Activated CD4-positive, alpha-beta memory T cell treated with anti-CD3 and anti-CD28 coated beads for 36 hours (primary cell): ENCODE measurements around the gene SLC16A5. TPM values are rescaled to one million over a fixed set of nuclear protein-coding genes. Genes with fewer than 3 reads are reported as not detected.
"Not testable (repeated sequence)": the region's sequence is repeated elsewhere in the genome, so short reads cannot be mapped to it uniquely, and the experiment has no call there.

Experiments
- CTCF ChIA-PET: fragments of 350-600 bp; sonication (Branson Sonifier 250); formaldehyde crosslinking; loops from one replicate; lab custom pipeline; 2021; ENCODE audit warnings: antibody characterized with exemption, inconsistent platforms; lab: Charles Lee
- POLR2A ChIA-PET: fragments of 350-600 bp; sonication (Branson Sonifier 250); formaldehyde crosslinking; loops from one replicate; lab custom pipeline; 2021; ENCODE audit warnings: antibody characterized with exemption; lab: Charles Lee
- DNase-seq: peaks from one replicate; pipeline ENCODE4 v3.0.0-alpha.2; 2020
- H3K27ac Mint-ChIP-seq: one replicate; pipeline ENCODE4 v1.8.0; 2021; ENCODE audit warnings: mixed read lengths
- H3K27me3 Mint-ChIP-seq: one replicate; pipeline ENCODE4 v1.8.0; 2021; ENCODE audit warnings: mixed read lengths
- H3K36me3 Mint-ChIP-seq: one replicate; pipeline ENCODE4 v1.8.0; 2021; ENCODE audit warnings: mixed read lengths
- H3K4me1 Mint-ChIP-seq: one replicate; pipeline ENCODE4 v1.8.0; 2021; ENCODE audit warnings: low read depth, mixed read lengths
- H3K4me3 Mint-ChIP-seq: one replicate; pipeline ENCODE4 v1.8.0; 2021; ENCODE audit warnings: mild to moderate bottlenecking, mixed read lengths
- H3K9me3 Mint-ChIP-seq: one replicate; pipeline ENCODE4 v1.8.0; 2021; ENCODE audit warnings: mixed read lengths
- intact Hi-C: fragments of 100-400 bp; cut with micrococcal nuclease; formaldehyde crosslinking; loops from one replicate; pipeline ENCODE4 v1.15.1; 2023
- total RNA-seq, 2 experiments: library from RNA; stranded (reverse); gene quantifications; one replicate each; pipeline ENCODE4 v1.2.3, GENCODE V29; 2021

Gene SLC16A5
- total RNA-seq, 2 experiments from 2014 or later = 6.7 to 7.7 TPM

DNA sequence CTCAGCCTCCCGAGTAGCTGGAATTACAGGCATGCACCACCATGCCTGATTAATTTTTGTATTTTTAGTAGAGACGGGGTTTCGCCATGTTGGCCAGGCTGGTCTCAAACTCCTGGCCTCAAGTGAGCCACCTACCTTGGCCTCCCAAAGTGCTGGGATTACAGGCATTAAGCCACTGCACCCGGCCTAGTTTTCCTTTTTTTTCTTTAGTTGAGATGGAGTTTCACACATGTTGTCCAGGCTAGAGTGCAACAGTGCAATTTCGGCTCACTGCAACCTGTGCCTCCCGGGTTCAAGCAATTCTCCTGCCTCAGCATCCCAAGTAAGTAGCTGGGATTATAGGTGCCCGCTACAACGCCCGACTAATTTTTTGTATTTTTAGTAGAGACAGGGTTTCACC lies 50.0 kb downstream of the SLC16A5 start:
- H3K4me3 Mint-ChIP-seq, DNase-seq, H3K27ac Mint-ChIP-seq, intact Hi-C loops, H3K4me1 Mint-ChIP-seq, H3K9me3 Mint-ChIP-seq, H3K27me3 Mint-ChIP-seq: not testable (repeated sequence)
- H3K36me3 Mint-ChIP-seq = peaks cover 21% of the 10 kb centered on the region
- POLR2A ChIA-PET = interaction anchor here (0.6 kb wide), 1 partner anchor 10 kb away, joined by 3 read pairs; no protein-coding TSS in a partner anchor
- CTCF ChIA-PET = interaction anchor here (1.2 kb wide), 1 partner anchor 25 kb away, joined by 3 read pairs; no protein-coding TSS in a partner anchor

DNA sequence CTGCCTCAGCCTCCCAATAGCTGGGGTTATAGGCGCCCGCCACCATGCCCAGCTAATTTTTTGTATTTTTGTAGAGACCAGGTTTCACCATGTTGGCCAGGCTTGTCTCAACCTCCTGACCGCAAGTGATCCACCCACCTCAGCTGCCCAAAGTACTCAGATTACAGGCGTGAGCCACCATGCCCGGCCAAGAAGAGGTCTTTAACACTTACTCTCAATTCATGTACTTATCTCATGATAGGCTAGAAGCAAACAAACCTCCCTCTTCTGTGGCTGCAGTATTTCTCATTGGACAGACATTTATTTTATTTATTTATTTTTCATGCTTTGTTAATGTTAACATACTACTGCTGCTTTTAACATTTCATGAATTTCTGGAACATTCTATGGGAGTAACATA lies 50.8 kb downstream of the SLC16A5 start:
- Mint-ChIP-seq H3K36me3 (peaks cover 24% of the 10 kb centered on the region), H3K4me1 (peaks cover 6% of the 10 kb centered on the region), H3K4me3 (no peak overlapping the region), H3K27me3 (no peaks in the 10 kb centered on the region), H3K27ac (no peak overlapping the region), H3K9me3 (no peaks in the 10 kb centered on the region)
- CTCF ChIA-PET = interaction anchor here (0.8 kb wide), 1 partner anchor 78 kb away, joined by 3 read pairs; no protein-coding TSS in a partner anchor
- POLR2A ChIA-PET = no interaction called here
- intact Hi-C loops = no loop called here
- DNase-seq = no peak

DNA sequence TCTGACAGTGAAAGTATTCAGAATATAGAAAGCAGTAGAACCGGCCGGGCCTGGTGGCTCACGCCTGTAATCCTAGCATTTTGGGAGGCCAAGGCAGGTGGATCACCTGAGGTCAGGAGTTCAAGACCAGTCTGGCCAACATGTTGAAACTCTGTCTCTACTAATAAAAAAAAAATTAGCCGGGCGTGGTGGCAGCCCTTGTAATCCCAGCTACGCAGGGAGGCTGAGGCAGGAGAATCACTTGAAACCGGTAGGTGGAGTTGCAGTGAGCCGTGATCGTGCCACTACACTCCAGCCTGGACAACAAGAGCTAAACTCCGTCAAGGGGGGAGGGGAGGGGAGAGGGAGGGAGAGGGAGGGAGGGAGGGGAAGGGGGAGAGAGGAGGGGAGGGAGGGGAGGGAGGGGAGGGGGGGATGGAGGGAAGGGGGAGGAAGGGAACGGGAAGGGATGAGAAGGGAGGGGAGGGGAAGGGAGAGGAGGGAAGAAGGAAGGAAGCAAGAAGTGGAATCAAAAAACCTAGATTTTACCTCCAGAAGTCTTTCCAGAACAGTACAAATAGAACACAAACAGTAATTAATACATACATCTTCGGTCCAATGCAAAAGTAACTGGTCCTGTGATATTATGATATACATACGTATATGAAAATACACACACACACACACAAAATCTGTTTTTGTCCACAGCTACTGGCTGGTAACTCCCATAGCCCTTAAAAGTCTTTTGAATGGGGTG lies 54.6 kb downstream of the SLC16A5 start:
- no peaks in the 10 kb centered on the region for H3K9me3 Mint-ChIP-seq
- intact Hi-C loops = no loop called here
- peaks cover 38% of the 10 kb centered on the region for H3K36me3 Mint-ChIP-seq
- no peaks in the 10 kb centered on the region for H3K27me3 Mint-ChIP-seq
- ChIA-PET POLR2A (interaction anchor here (0.5 to 1.7 kb wide), 3 partner anchors 11 to 137 kb away, joined by 3 to 4 read pairs (median 3); partner anchors contain the start of gene NT5C), CTCF (interaction anchor here (0.7 to 0.8 kb wide), 3 partner anchors 12 to 96 kb away, joined by 3 to 5 read pairs (median 4); no protein-coding TSS in a partner anchor)
- peaks cover 3% of the 10 kb centered on the region for H3K4me1 Mint-ChIP-seq
- no peak overlapping the region for H3K27ac Mint-ChIP-seq
- no peak for DNase-seq
- no peak overlapping the region for H3K4me3 Mint-ChIP-seq

DNA sequence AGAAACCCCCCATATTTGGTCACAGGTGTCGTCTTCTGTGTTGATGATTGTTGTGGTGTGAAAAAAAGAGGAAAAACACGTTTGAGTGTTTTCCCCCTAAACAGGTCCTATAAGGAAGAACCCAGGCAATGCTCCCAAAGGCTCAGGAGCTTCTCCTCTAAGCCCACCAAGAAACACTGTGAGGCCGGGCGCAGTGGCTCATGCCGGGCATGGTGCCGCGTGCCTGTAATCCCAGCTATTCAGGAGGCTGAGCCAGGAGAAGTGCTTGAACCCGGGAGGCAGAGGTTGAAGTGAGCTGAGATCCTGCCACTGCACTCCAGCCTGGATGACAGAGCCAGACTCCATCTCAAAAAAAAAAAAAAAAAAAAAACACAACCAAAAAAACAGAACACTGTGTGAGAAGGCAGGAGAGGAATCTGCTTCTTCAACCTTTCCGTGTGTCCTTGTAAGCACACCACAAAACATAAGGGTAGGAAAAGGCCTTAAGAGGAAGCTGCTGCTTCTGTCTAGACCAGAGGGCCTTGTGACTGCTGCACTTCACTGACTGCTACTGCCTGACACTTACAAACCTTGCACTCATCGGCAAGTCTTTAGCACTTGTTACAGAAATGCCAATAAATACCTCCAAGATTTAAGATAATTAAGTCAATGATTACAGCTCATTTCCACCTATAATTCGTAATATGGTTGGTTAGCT lies 57.2 kb downstream of the SLC16A5 start:
- POLR2A ChIA-PET = interaction anchor here (0.7 to 1.7 kb wide), 2 partner anchors 9 to 14 kb away, joined by 3 to 11 read pairs; partner anchors contain the start of gene JPT1
- intact Hi-C loops = no loop called here
- Mint-ChIP-seq H3K36me3 (peaks cover 47% of the 10 kb centered on the region), H3K27me3 (no peaks in the 10 kb centered on the region), H3K4me3 (no peak overlapping the region), H3K9me3 (no peaks in the 10 kb centered on the region), H3K4me1 (peaks cover 10% of the 10 kb centered on the region), H3K27ac (no peak overlapping the region)
- DNase-seq = no peak
- CTCF ChIA-PET = interaction anchor here (0.6 to 2.0 kb wide), 6 partner anchors 14 to 494 kb away, joined by 4 to 20 read pairs (median 6); partner anchors contain the start of gene NT5C

DNA sequence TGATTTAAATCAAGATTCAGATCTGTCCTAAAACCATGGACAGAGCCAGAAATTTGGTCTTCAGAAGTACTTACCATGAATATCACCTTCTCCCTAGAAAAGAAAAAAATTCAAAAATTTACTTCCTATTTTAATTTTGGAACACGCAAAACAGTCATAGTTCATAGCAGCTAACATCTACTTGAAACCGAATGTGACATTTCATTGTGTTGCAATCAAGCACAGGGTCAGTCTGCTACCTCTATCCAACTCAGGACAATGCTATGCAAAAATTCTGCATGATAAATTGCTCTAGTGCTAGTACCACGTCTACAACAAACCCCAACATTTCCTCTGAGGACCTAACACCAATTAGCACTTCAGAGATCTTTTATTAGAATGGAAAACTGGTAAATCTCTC lies 58.8 kb downstream of the SLC16A5 start:
- H3K36me3 Mint-ChIP-seq = peaks cover 42% of the 10 kb centered on the region
- DNase-seq = no peak
- H3K27me3 Mint-ChIP-seq = no peaks in the 10 kb centered on the region
- intact Hi-C loops = no loop called here
- ChIA-PET POLR2A (interaction anchor here (0.6 to 1.7 kb wide), 2 partner anchors 8 to 103 kb away, joined by 3 to 11 read pairs; partner anchors contain the start of gene JPT1), CTCF (interaction anchor here (1.1 to 2.0 kb wide), 2 partner anchors 32 to 186 kb away, joined by 3 to 20 read pairs; no protein-coding TSS in a partner anchor)
- H3K4me3 Mint-ChIP-seq = no peak overlapping the region
- no peaks in the 10 kb centered on the region for H3K9me3 Mint-ChIP-seq
- peaks cover 14% of the 10 kb centered on the region for H3K4me1 Mint-ChIP-seq
- H3K27ac Mint-ChIP-seq = no peak overlapping the region

DNA sequence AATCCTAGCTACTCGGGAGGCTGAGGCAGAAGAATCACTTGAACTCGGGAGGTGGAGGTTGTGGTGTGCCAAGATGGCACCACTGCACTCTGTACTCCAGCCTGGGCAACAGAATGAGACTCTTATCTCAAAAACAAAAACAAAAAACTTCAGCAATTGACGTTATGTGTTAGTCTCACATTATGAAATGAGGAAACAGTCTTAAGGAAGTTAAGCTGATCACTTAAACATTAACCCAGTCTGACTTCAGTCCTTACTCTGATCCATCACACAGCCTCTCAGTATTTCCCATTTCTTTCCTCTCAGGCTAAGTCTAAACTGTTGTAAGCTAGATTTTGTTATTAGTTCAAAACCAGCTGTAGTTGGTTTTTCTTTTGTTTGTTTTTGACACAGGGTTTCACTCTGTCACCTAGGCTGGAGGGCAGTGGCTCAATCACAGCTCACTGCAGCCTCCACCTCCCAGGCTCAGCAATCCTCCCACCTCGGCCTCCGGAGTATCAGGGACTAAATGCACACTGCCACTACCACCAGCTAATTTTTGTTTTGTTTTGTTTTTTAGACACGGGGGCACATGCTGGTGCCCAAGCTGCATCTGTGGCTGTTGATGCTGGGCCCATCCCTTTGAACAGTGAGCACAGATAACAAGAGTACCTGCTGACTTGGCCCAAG lies 60.3 kb downstream of the SLC16A5 start:
- intact Hi-C loops = no loop called here
- DNase-seq = no peak
- H3K36me3 Mint-ChIP-seq = peaks cover 44% of the 10 kb centered on the region
- CTCF ChIA-PET = interaction anchor here (0.8 to 3.0 kb wide), 5 partner anchors 17 to 54 kb away, joined by 3 to 17 read pairs (median 7); partner anchors contain the start of gene NT5C
- peaks cover 27% of the 10 kb centered on the region for H3K4me1 Mint-ChIP-seq
- POLR2A ChIA-PET = interaction anchor here (0.6 kb wide), 1 partner anchor 11 kb away, joined by 3 read pairs; no protein-coding TSS in a partner anchor
- no peaks in the 10 kb centered on the region for H3K27me3 Mint-ChIP-seq
- no peak overlapping the region for H3K4me3 Mint-ChIP-seq
- no peaks in the 10 kb centered on the region for H3K9me3 Mint-ChIP-seq
- H3K27ac Mint-ChIP-seq = no peak overlapping the region

DNA sequence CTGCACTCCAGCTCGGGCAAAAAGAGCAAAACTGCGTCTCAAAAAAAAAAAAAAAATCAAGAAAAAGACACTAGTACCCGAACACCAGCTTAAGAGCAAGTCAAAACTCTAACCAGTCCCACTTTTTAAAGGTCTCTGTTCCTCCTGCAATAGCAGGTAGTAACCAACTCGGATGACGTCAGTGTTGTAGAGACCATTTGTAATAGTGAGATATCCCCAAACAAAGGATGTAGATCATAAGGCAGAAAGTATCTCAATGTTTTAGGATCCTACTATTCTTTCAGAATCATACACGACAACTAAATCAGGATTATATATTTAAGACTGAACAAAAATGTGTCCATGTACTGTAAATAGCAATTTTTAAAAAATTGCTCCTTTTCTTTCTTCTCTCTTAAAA lies 64.2 kb downstream of the SLC16A5 start:
- H3K4me3 Mint-ChIP-seq = peak overlapping the region; percentile 95
- H3K4me1 Mint-ChIP-seq = peaks cover 38% of the 10 kb centered on the region
- H3K27ac Mint-ChIP-seq = peak overlapping the region; percentile 86
- ChIA-PET POLR2A (no interaction called here), CTCF (interaction anchor here (0.7 to 2.0 kb wide), 3 partner anchors 22 to 38 kb away, joined by 3 to 11 read pairs (median 3); no protein-coding TSS in a partner anchor)
- no peaks in the 10 kb centered on the region for H3K27me3 Mint-ChIP-seq
- no peak for DNase-seq
- peaks cover 30% of the 10 kb centered on the region for H3K36me3 Mint-ChIP-seq
- intact Hi-C loops = loop anchor here (5.0 kb wide), 2 partner anchors 85 to 105 kb away; partner anchors contain the start of genes ATP5PD and KCTD2
- H3K9me3 Mint-ChIP-seq = no peaks in the 10 kb centered on the region

DNA sequence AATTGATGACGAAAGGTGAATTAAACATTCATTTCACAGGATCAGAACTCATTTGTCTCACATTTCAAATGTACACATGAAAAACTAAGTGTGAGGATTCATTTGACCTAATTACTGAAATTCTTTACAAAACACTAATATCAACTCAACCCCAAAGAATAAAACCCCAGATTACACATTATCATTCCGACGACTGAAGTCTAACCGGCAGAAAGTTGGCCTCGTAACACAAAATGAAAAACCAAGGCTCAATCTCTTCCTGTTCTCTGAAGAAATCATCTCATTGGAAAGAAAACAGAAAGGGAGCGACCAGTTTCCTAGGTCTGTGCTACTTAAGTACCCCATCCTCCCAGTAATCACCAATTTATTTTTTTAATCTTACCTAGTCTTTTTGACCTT lies 64.8 kb downstream of the SLC16A5 start:
- Mint-ChIP-seq H3K4me1 (peaks cover 38% of the 10 kb centered on the region), H3K27ac (peak overlapping the region; percentile 86), H3K27me3 (no peaks in the 10 kb centered on the region), H3K4me3 (peak overlapping the region; percentile 95), H3K36me3 (peaks cover 24% of the 10 kb centered on the region), H3K9me3 (no peaks in the 10 kb centered on the region)
- ChIA-PET CTCF (no interaction called here), POLR2A (interaction anchor here (1.1 kb wide), 1 partner anchor 22 kb away, joined by 7 read pairs; the partner anchor contains the start of gene NT5C)
- no peak for DNase-seq
- intact Hi-C loops = loop anchor here (5.0 kb wide), 2 partner anchors 85 to 105 kb away; partner anchors contain the start of genes ATP5PD and KCTD2

- CTCF ChIA-PET = no interaction called here
- H3K27ac Mint-ChIP-seq = peak overlapping the region; percentile 86
Observed at GRCh38 chr17:75152922-75153779, 65.4 kb downstream of the SLC16A5 start.

DNA sequence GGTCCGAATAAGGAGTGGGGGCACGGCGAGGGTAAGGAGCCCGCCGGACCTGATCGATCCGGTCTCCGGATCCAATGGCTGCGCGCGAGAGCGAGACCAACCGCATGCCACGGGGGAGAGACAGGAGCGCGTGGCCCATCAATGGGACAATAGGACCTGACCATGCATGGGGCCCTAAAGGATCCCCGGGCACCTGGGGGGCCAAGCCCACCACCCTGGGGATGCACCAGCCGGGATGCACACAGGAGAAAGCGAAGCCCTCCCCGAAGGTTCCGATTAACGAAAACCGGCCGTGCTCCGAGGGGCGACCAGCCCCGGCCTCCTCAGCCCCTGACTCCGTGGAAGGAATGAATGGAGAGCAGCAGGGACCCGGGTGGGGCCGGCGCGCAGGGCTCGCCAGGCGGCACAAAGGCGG lies 66.0 kb downstream of the SLC16A5 start:
- peak; percentile 51 for DNase-seq
- Mint-ChIP-seq H3K27me3 (no peaks in the 10 kb centered on the region), H3K27ac (peak overlapping the region; percentile 86), H3K4me3 (peak overlapping the region; percentile 95), H3K4me1 (peaks cover 34% of the 10 kb centered on the region), H3K9me3 (no peaks in the 10 kb centered on the region), H3K36me3 (peaks cover 11% of the 10 kb centered on the region)
- POLR2A ChIA-PET = interaction anchor here (1.0 to 1.5 kb wide), 6 partner anchors 8 to 142 kb away, joined by 3 to 11 read pairs (median 4); partner anchors contain the start of genes ARMC7, MIF4GD, MRPL58 and SLC16A5
- CTCF ChIA-PET = interaction anchor here (1.0 to 1.5 kb wide), 2 partner anchors 18 to 48 kb away, joined by 3 to 6 read pairs; no protein-coding TSS in a partner anchor
- intact Hi-C loops = loop anchor here (1.0 to 5.0 kb wide), 5 partner anchors 29 to 108 kb away; partner anchors contain the start of genes ATP5PD, GGA3, KCTD2 and MRPS7

More at GRCh38 chr17:75152922-75153779, 65.4 kb downstream of the SLC16A5 start:
- H3K36me3 Mint-ChIP-seq = peaks cover 17% of the 10 kb centered on the region
- peak; percentile 55 for DNase-seq
- peaks cover 38% of the 10 kb centered on the region for H3K4me1 Mint-ChIP-seq
- peak overlapping the region; percentile 95 for H3K4me3 Mint-ChIP-seq
- no peaks in the 10 kb centered on the region for H3K27me3 Mint-ChIP-seq
- H3K9me3 Mint-ChIP-seq = no peaks in the 10 kb centered on the region
- intact Hi-C loops = loop anchor here (5.0 kb wide), 2 partner anchors 86 to 106 kb away; partner anchors contain the start of genes ATP5PD and KCTD2
- POLR2A ChIA-PET = interaction anchor here (1.1 kb wide), 1 partner anchor 22 kb away, joined by 7 read pairs; the partner anchor contains the start of gene NT5C
